ENCODE data around the gene RAB4A.

RAB4A gene

DNA sequence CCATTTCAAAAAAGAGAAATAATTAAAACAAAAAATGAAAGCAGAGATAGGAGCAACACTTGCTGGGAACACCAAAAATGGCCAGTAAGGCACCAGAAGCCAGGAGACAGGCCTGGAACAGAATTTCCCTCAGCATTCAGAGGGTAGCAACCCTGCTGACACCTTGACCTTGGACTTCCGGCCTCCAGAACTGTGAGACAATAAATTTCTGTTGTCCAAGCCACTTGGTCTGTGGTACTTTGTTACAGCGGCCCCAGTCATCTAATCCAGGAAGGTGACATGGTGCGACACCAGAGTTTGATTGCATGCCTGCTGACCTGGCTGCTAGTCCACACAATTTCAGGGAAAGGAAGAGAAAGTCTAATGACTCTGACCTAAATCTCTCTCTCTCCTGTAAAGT, 10.6 kb upstream of the RAB4A start:
- TF ChIP-seq, protein P1, sequence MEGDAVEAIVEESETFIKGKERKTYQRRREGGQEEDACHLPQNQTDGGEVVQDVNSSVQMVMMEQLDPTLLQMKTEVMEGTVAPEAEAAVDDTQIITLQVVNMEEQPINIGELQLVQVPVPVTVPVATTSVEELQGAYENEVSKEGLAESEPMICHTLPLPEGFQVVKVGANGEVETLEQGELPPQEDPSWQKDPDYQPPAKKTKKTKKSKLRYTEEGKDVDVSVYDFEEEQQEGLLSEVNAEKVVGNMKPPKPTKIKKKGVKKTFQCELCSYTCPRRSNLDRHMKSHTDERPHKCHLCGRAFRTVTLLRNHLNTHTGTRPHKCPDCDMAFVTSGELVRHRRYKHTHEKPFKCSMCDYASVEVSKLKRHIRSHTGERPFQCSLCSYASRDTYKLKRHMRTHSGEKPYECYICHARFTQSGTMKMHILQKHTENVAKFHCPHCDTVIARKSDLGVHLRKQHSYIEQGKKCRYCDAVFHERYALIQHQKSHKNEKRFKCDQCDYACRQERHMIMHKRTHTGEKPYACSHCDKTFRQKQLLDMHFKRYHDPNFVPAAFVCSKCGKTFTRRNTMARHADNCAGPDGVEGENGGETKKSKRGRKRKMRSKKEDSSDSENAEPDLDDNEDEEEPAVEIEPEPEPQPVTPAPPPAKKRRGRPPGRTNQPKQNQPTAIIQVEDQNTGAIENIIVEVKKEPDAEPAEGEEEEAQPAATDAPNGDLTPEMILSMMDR (IDR thresholded peaks at IDR 0.05; ENCODE audit: control insufficient read depth, insufficient read depth, low read depth, low read length, missing control alignments): no peak
- H3K4me3 ChIP-seq (ENCODE audit: control insufficient read depth, low read depth, low read length): no peak overlapping the region
- DNase-seq (ENCODE audit: low read depth): no peak

GRCh38 chr1:229262239-229262638, 8.7 kb upstream of the RAB4A start:
- no peak for DNase-seq (ENCODE audit: low read depth)
- TF ChIP-seq, protein P1 (IDR thresholded peaks at IDR 0.05; ENCODE audit: control insufficient read depth, insufficient read depth, low read depth, low read length, missing control alignments): no peak
- H3K4me3 ChIP-seq (ENCODE audit: control insufficient read depth, low read depth, low read length): no peak overlapping the region

DNA sequence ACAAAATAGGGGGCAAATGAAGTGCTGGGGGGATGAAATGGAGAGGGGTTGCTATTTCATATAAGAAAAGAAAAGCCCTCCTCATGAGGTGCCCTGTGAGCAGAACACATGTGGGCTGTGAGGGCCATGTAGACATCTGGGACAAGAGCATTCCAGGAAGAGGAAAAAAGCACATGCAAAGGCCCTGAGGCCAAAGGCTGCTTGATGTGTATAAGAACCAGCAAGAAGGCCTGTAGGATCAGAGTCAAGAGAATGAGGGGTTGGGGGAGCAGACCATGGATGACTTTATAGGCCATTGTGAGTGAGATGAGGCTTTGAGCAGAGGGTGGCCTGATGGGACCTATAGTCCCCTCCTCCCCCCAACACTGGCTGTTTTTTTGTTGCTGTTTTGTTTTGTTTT, 7.7 kb upstream of the RAB4A start:
- no peak overlapping the region for H3K4me3 ChIP-seq (ENCODE audit: control insufficient read depth, low read depth, low read length)
- TF ChIP-seq, protein P1 (IDR thresholded peaks at IDR 0.05; ENCODE audit: control insufficient read depth, insufficient read depth, low read depth, low read length, missing control alignments): no peak
- no peak for DNase-seq (ENCODE audit: low read depth)

- no peak overlapping the region for H3K4me3 ChIP-seq (ENCODE audit: control insufficient read depth, low read depth, low read length)
- no peak for DNase-seq (ENCODE audit: low read depth)
- TF ChIP-seq, protein P1 (IDR thresholded peaks at IDR 0.05; ENCODE audit: control insufficient read depth, insufficient read depth, low read depth, low read length, missing control alignments): no peak
Measured at GRCh38 chr1:229264068-229264467, 6.8 kb upstream of the RAB4A start.

- no peak overlapping the region for H3K4me3 ChIP-seq (ENCODE audit: control insufficient read depth, low read depth, low read length)
- DNase-seq (ENCODE audit: low read depth): no peak
- TF ChIP-seq, protein P1 (IDR thresholded peaks at IDR 0.05; ENCODE audit: control insufficient read depth, insufficient read depth, low read depth, low read length, missing control alignments): no peak
Measured at GRCh38 chr1:229264487-229264886, 6.4 kb upstream of the RAB4A start.

DNA sequence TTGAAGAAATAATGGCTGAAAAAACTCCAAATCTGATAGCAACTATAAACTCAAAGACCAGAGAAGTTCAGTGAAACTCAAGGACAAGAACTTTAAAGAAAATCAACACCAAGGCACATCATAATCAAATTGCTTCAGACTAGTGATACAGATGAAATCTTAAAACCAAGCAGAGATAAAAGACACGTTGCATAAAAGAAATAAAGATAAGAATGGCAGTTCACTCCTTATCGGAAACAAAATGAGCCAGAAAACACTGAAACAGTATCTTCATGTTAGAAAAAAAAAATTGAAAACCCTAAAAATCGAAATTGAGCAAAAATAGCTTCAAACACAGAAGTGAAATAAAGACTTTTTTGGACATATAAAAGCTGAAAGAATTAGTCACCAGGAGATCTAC, 4.6 kb upstream of the RAB4A start:
- TF ChIP-seq, protein P1 (IDR thresholded peaks at IDR 0.05; ENCODE audit: control insufficient read depth, insufficient read depth, low read depth, low read length, missing control alignments): no peak
- DNase-seq (ENCODE audit: low read depth): no peak
- H3K4me3 ChIP-seq (ENCODE audit: control insufficient read depth, low read depth, low read length): no peak overlapping the region

All from AG09309 (cell line).